Measurements from ENCODE around the gene GALNT10. TPM values are rescaled to one million over a fixed set of nuclear protein-coding genes. Genes with fewer than 3 reads are reported as not detected.

The GALNT10 gene
- total RNA-seq, 1 experiment from 2014 or later, result 23.4 TPM

DNA sequence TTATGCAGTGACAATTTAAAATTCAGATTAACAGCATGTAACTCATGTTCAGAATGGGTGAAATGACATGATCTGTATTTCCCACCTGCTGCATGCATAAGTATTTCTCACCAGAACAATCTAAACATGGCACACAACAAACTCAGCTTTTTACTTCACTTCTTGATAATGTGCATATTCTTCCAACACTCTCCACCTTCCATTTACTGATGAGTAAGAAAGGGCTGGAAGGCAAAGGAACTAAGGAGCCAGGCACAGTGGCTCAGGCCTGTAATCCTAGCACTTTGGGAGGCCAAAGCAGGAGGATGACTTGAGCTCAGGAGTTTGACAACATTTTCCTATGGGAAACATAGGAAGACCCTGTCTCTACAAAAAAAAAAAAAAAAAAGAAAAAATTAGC is 219.5 kb downstream of the GALNT10 start:
- ChIA-PET CTCF (no interaction called here), POLR2A (no interaction called here)

DNA sequence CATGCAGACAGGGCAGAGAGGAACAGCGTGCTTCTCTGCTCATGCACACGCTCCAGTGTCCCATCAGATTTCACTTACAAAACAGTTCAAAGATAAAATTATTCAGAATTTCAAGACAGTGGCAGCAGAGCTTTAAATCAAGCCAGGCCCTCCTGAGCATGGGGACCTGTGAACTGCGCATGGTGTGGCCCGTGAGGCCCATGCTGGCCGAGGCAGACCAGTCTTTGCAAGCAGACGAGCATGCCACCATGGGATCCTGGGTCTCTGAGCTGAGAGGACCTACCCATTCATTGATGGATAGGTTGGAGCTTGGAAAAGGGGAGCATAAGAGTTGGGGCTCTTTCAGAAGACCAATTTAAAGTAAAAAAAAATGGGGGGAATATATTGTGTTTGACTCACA is 220.3 kb downstream of the GALNT10 start:
- no peaks in the 10 kb centered on the region for H3K9me3 ChIP-seq
- no TSS peak for BruUV-seq (replicated peaks)
- H3K27me3 Mint-ChIP-seq (ENCODE audit: insufficient read depth, unreplicated experiment), result no peaks in the 10 kb centered on the region
- H3K36me3 Mint-ChIP-seq (ENCODE audit: insufficient read depth, unreplicated experiment), result peaks cover 10% of the 10 kb centered on the region
- no peak overlapping the region for H3K4me3 Mint-ChIP-seq (ENCODE audit: unreplicated experiment)
- POLR2A ChIA-PET, result no interaction called here
- no peak for DNase-seq
- no peaks in the 10 kb centered on the region for H3K9me3 Mint-ChIP-seq (ENCODE audit: unreplicated experiment)
- no peaks in the 10 kb centered on the region for H3K27me3 ChIP-seq (replicated peaks; ENCODE audit: control insufficient read depth, insufficient read depth, low read length)
- H3K4me3 ChIP-seq (ENCODE audit: low read depth, low read length), result no peak overlapping the region
- peaks cover 9% of the 10 kb centered on the region for H3K4me1 Mint-ChIP-seq (ENCODE audit: low read depth, unreplicated experiment)
- H3K27ac Mint-ChIP-seq (ENCODE audit: unreplicated experiment), result no peak overlapping the region
- H3K36me3 ChIP-seq (ENCODE audit: control insufficient read depth, insufficient read depth, low read length), result no peaks in the 10 kb centered on the region
- intact Hi-C loops (cut with micrococcal nuclease; ENCODE audit: unreplicated experiment), result no loop called here
- CTCF ChIA-PET, result no interaction called here
- no peaks in the 10 kb centered on the region; the same call in 1 of the 2 replicates for H3K4me1 ChIP-seq
- TF ChIP-seq, protein P1, sequence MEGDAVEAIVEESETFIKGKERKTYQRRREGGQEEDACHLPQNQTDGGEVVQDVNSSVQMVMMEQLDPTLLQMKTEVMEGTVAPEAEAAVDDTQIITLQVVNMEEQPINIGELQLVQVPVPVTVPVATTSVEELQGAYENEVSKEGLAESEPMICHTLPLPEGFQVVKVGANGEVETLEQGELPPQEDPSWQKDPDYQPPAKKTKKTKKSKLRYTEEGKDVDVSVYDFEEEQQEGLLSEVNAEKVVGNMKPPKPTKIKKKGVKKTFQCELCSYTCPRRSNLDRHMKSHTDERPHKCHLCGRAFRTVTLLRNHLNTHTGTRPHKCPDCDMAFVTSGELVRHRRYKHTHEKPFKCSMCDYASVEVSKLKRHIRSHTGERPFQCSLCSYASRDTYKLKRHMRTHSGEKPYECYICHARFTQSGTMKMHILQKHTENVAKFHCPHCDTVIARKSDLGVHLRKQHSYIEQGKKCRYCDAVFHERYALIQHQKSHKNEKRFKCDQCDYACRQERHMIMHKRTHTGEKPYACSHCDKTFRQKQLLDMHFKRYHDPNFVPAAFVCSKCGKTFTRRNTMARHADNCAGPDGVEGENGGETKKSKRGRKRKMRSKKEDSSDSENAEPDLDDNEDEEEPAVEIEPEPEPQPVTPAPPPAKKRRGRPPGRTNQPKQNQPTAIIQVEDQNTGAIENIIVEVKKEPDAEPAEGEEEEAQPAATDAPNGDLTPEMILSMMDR (IDR thresholded peaks at IDR 0.05; ENCODE audit: insufficient read depth in 1 of 2, low read depth in 1 of 2, low read length in 1 of 2, severe bottlenecking in 1 of 2, unreplicated experiment in 1 of 2), result no peak

More for the DNA sequence above, 219.5 kb downstream of the GALNT10 start:
- Mint-ChIP-seq H3K9me3 (ENCODE audit: unreplicated experiment) (no peaks in the 10 kb centered on the region), H3K27ac (ENCODE audit: unreplicated experiment) (no peak overlapping the region), H3K4me3 (ENCODE audit: unreplicated experiment) (no peak overlapping the region), H3K4me1 (ENCODE audit: low read depth, unreplicated experiment) (peaks cover 9% of the 10 kb centered on the region), H3K36me3 (ENCODE audit: insufficient read depth, unreplicated experiment) (peaks cover 10% of the 10 kb centered on the region), H3K27me3 (ENCODE audit: insufficient read depth, unreplicated experiment) (no peaks in the 10 kb centered on the region)
- H3K9me3 ChIP-seq, result no peaks in the 10 kb centered on the region
- DNase-seq, result no peak
- TF ChIP-seq, protein P1 (IDR thresholded peaks at IDR 0.05; ENCODE audit: insufficient read depth in 1 of 2, low read depth in 1 of 2, low read length in 1 of 2, severe bottlenecking in 1 of 2, unreplicated experiment in 1 of 2), result no peak
- H3K4me1 ChIP-seq, result peaks cover 1% of the 10 kb centered on the region
- H3K27me3 ChIP-seq (replicated peaks; ENCODE audit: control insufficient read depth, insufficient read depth, low read length), result no peaks in the 10 kb centered on the region
- H3K36me3 ChIP-seq (ENCODE audit: control insufficient read depth, insufficient read depth, low read length), result no peaks in the 10 kb centered on the region
- intact Hi-C loops (cut with micrococcal nuclease; ENCODE audit: unreplicated experiment), result no loop called here
- no TSS peak for BruUV-seq (replicated peaks)
- no peak overlapping the region for H3K4me3 ChIP-seq (ENCODE audit: low read depth, low read length)

DNA sequence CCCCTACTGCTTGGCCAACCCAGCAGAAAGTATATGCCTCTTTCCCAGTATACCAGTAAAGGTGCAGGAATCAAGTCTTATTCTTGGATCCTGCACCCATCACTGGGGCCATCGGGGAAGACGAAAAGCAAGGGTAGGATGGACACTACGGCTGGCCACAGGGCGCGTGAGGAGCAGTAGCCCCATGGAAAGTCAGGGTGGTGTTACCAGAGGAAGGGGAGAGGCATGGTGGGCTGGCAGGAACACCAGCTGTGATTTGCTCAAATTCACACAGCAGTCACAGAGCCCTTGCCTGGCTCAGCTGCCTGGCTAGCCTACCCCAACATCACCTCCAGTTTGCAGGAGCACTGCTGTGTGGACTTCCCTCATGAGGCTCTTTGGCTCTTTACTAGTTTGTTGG is 220.8 kb downstream of the GALNT10 start:
- H3K4me1 Mint-ChIP-seq (ENCODE audit: low read depth, unreplicated experiment), result peaks cover 9% of the 10 kb centered on the region
- POLR2A ChIA-PET, result no interaction called here
- no peak overlapping the region for H3K4me3 ChIP-seq (ENCODE audit: low read depth, low read length)
- no peak overlapping the region for H3K4me3 Mint-ChIP-seq (ENCODE audit: unreplicated experiment)
- H3K4me1 ChIP-seq, result no peaks in the 10 kb centered on the region; the same call in 1 of the 2 replicates
- H3K27me3 ChIP-seq (replicated peaks; ENCODE audit: control insufficient read depth, insufficient read depth, low read length), result no peaks in the 10 kb centered on the region
- DNase-seq, result no peak
- H3K9me3 ChIP-seq, result no peaks in the 10 kb centered on the region
- no TSS peak for BruUV-seq (replicated peaks)
- no peaks in the 10 kb centered on the region for H3K27me3 Mint-ChIP-seq (ENCODE audit: insufficient read depth, unreplicated experiment)
- TF ChIP-seq, protein P1 (IDR thresholded peaks at IDR 0.05; ENCODE audit: insufficient read depth in 1 of 2, low read depth in 1 of 2, low read length in 1 of 2, severe bottlenecking in 1 of 2, unreplicated experiment in 1 of 2), result no peak
- H3K36me3 ChIP-seq (ENCODE audit: control insufficient read depth, insufficient read depth, low read length), result no peaks in the 10 kb centered on the region
- CTCF ChIA-PET, result no interaction called here
- peaks cover 10% of the 10 kb centered on the region for H3K36me3 Mint-ChIP-seq (ENCODE audit: insufficient read depth, unreplicated experiment)
- H3K9me3 Mint-ChIP-seq (ENCODE audit: unreplicated experiment), result no peaks in the 10 kb centered on the region
- intact Hi-C loops (cut with micrococcal nuclease; ENCODE audit: unreplicated experiment), result no loop called here
- H3K27ac Mint-ChIP-seq (ENCODE audit: unreplicated experiment), result no peak overlapping the region
